GM18867 (cell line): Measurements from ENCODE around the gene CCDC186.

Source experiments
- ATAC-seq: cut with Tn5 transposase; IDR thresholded peaks from one replicate; pipeline ENCODE4 v1.9.1; 2021; ENCODE audit warnings: mild to moderate bottlenecking, moderate library complexity; ENCODE audit not compliant: unreplicated experiment

The CCDC186 gene

GRCh38 chr10:114173921-114174694 lies at the start of gene CCDC186:
CCDC186 (minus strand) TSS chr10:114174203; CDS start chr10:114163268, 10,935 bp downstream.
- peak; percentile 99 for ATAC-seq

- ATAC-seq = no peak
Observed at GRCh38 chr10:114223066-114223465, 49.1 kb upstream of the CCDC186 start.

GRCh38 chr10:114221235-114221634 lies 47.2 kb upstream of the CCDC186 start:
- ATAC-seq = no peak

- ATAC-seq = peak; percentile 58
Observed at GRCh38 chr10:114220281-114220680, 46.3 kb upstream of the CCDC186 start.

- ATAC-seq = no peak
Observed at GRCh38 chr10:114215033-114215432, 41.0 kb upstream of the CCDC186 start.

GRCh38 chr10:114212153-114212552 lies 38.1 kb upstream of the CCDC186 start:
- ATAC-seq = no peak

GRCh38 chr10:114208351-114208750 lies 34.3 kb upstream of the CCDC186 start:
- ATAC-seq = no peak

GRCh38 chr10:114207349-114207748 lies 33.3 kb upstream of the CCDC186 start:
- peak; percentile 38 for ATAC-seq

GRCh38 chr10:114206902-114207301 lies 32.9 kb upstream of the CCDC186 start:
- no peak for ATAC-seq

- ATAC-seq = no peak
Observed at GRCh38 chr10:114202812-114203211, 28.8 kb upstream of the CCDC186 start.

GRCh38 chr10:114199239-114199638 lies 25.2 kb upstream of the CCDC186 start:
- no peak for ATAC-seq

- peak; percentile 97 for ATAC-seq
Observed at GRCh38 chr10:114195079-114195478, 21.1 kb upstream of the CCDC186 start.

- ATAC-seq = no peak
Observed at GRCh38 chr10:114189700-114190099, 15.7 kb upstream of the CCDC186 start.

GRCh38 chr10:114188900-114189299 lies 14.9 kb upstream of the CCDC186 start:
- ATAC-seq = no peak

- peak; percentile 78 for ATAC-seq
Observed at GRCh38 chr10:114188001-114188400, 14.0 kb upstream of the CCDC186 start.

GRCh38 chr10:114184276-114184675 lies 10.3 kb upstream of the CCDC186 start:
- ATAC-seq = no peak

GRCh38 chr10:114183563-114183962 lies 9.6 kb upstream of the CCDC186 start:
- no peak for ATAC-seq

- ATAC-seq = no peak
Observed at GRCh38 chr10:114181971-114182370, 8.0 kb upstream of the CCDC186 start.

- ATAC-seq = no peak
Observed at GRCh38 chr10:114180937-114181336, 6.9 kb upstream of the CCDC186 start.

- no peak for ATAC-seq
Observed at GRCh38 chr10:114179747-114180146, 5.7 kb upstream of the CCDC186 start.

GRCh38 chr10:114179148-114179547 lies 5.1 kb upstream of the CCDC186 start, which contains the start of gene TDRD1:
TDRD1 (plus strand) TSS chr10:114179353; CDS start chr10:114187832, 8,479 bp downstream.
- ATAC-seq = no peak

GRCh38 chr10:114176511-114176910 lies 2.5 kb upstream of the CCDC186 start:
- ATAC-seq = no peak

GRCh38 chr10:114175667-114176066 lies 1.7 kb upstream of the CCDC186 start:
- no peak for ATAC-seq
